HG03175 (cell line): ENCODE measurements around the gene ZFC3H1.
"Not testable (repeated sequence)": the region's sequence is repeated elsewhere in the genome, so short reads cannot be mapped to it uniquely, and the experiment has no call there.

ENCODE experiments used
- ATAC-seq: cut with Tn5 transposase; IDR thresholded peaks from one replicate; pipeline ENCODE4 v1.9.1; 2021; ENCODE audit warnings: mild to moderate bottlenecking, moderate library complexity; ENCODE audit not compliant: unreplicated experiment

The ZFC3H1 gene

GRCh38 chr12:71582925-71583324 is 80.7 kb downstream of the ZFC3H1 start:
- ATAC-seq: no peak

- ATAC-seq: no peak
Observed at GRCh38 chr12:71581206-71581605, 82.4 kb downstream of the ZFC3H1 start.

GRCh38 chr12:71578694-71579258 is 84.9 kb downstream of the ZFC3H1 start:
- ATAC-seq: no peak

GRCh38 chr12:71576496-71576895 is 87.2 kb downstream of the ZFC3H1 start:
- no peak for ATAC-seq

GRCh38 chr12:71569885-71570284 is 93.8 kb downstream of the ZFC3H1 start:
- not testable (repeated sequence) for ATAC-seq

GRCh38 chr12:71567537-71567936 is 96.1 kb downstream of the ZFC3H1 start:
- ATAC-seq: no peak

- no peak for ATAC-seq
Observed at GRCh38 chr12:71566655-71567054, 97.0 kb downstream of the ZFC3H1 start.

GRCh38 chr12:71565535-71565934 is 98.1 kb downstream of the ZFC3H1 start:
- no peak for ATAC-seq

- no peak for ATAC-seq
Observed at GRCh38 chr12:71562676-71563595, 100.7 kb downstream of the ZFC3H1 start.
